Measurements from ENCODE around the gene ONECUT2.

DNA sequence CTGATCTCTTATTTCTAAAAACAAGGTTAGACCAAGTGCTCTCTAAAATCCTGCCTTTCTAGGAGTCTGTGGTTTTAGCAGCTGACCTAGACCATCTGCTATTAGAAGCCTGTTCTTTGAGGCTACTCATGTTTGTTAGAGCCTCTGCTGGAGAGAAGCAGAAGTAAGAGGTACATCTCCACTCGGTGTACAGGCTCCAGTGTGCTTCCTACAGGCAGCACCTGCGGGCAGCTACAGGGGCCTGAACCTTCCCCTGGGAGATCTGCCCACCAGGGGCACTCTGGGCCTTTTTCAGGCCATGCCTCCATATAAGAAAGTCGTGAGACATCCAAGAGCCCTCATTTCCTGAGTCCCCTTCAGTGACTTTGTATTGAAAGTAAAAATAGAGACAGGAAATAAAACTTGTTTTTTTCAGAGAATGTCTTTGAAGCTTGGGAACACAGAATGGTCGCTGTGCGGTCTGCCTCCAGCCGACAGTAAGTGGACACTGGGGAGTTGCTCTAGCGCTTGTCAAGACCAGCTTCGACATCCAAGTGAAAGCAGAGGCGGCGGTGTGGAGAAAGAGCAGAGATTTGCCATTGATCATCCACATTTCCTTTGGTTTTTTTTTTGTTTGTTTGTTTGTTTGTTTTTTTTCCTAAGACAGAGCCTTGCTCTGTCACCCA, 31.7 kb downstream of the ONECUT2 start:
- TF ChIP-seq, protein P1, sequence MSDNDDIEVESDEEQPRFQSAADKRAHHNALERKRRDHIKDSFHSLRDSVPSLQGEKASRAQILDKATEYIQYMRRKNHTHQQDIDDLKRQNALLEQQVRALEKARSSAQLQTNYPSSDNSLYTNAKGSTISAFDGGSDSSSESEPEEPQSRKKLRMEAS (IDR thresholded peaks at IDR 0.05; ENCODE audit: low read depth) = no peak
- TF ChIP-seq, protein P2, sequence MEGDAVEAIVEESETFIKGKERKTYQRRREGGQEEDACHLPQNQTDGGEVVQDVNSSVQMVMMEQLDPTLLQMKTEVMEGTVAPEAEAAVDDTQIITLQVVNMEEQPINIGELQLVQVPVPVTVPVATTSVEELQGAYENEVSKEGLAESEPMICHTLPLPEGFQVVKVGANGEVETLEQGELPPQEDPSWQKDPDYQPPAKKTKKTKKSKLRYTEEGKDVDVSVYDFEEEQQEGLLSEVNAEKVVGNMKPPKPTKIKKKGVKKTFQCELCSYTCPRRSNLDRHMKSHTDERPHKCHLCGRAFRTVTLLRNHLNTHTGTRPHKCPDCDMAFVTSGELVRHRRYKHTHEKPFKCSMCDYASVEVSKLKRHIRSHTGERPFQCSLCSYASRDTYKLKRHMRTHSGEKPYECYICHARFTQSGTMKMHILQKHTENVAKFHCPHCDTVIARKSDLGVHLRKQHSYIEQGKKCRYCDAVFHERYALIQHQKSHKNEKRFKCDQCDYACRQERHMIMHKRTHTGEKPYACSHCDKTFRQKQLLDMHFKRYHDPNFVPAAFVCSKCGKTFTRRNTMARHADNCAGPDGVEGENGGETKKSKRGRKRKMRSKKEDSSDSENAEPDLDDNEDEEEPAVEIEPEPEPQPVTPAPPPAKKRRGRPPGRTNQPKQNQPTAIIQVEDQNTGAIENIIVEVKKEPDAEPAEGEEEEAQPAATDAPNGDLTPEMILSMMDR (IDR thresholded peaks at IDR 0.05) = no peak
- TF ChIP-seq EP300 (IDR thresholded peaks at IDR 0.05; ENCODE audit: borderline replicate concordance in 1 of 2, low read depth in 1 of 2, low read length in 1 of 2) = no peak
- TF ChIP-seq MXI1 (IDR thresholded peaks at IDR 0.05; ENCODE audit: low read depth, low read length) = no peak
- no peak for TF ChIP-seq SMC3 (IDR thresholded peaks at IDR 0.05; ENCODE audit: low read depth, low read length)
- TF ChIP-seq EZH2phosphoT487 (IDR thresholded peaks at IDR 0.05; ENCODE audit: borderline replicate concordance, low read depth) = no peak
- no peak for TF ChIP-seq RFX5 (IDR thresholded peaks at IDR 0.05; ENCODE audit: low read length)
- TF ChIP-seq TEAD4 (IDR thresholded peaks at IDR 0.05; ENCODE audit: borderline replicate concordance, insufficient read depth) = no peak
- TF ChIP-seq ELF1 (IDR thresholded peaks at IDR 0.05) = no peak
- TF ChIP-seq, protein P3, sequence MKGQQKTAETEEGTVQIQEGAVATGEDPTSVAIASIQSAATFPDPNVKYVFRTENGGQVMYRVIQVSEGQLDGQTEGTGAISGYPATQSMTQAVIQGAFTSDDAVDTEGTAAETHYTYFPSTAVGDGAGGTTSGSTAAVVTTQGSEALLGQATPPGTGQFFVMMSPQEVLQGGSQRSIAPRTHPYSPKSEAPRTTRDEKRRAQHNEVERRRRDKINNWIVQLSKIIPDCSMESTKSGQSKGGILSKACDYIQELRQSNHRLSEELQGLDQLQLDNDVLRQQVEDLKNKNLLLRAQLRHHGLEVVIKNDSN (IDR thresholded peaks at IDR 0.05; ENCODE audit: borderline replicate concordance, low read depth) = no peak
- no peak for TF ChIP-seq YY1 (IDR thresholded peaks at IDR 0.05; ENCODE audit: low read depth)

All from SK-N-SH (cell line).